K562 treated with DMSO at 1 percent for 4 hours (cell line): ENCODE data around the gene TNFAIP3. TPM values are rescaled to one million over a fixed set of nuclear protein-coding genes. Genes with fewer than 3 reads are reported as not detected.

Source experiments
- total RNA-seq: library from RNA; unstranded; fragments of 300-600 nt; gene quantifications from 2 replicates; pipeline ENCODE4 v1.2.3, GENCODE V29; 2022; ENCODE audit not compliant: insufficient read depth

TNFAIP3 gene
- total RNA-seq = 6.9 and 10.2 TPM in 2 replicates

GRCh38 chr6:137866914-137867684 lies at the start of gene TNFAIP3:
TNFAIP3 (plus strand) TSS chr6:137867259; CDS start chr6:137871228, 3,969 bp downstream.

Other genes with a start within 250 kb of the TNFAIP3 start
- 0.13 TPM in 1 of 2 replicates, not detected in the other for gene PERP, start 240.2 kb downstream of the TNFAIP3 start, total RNA-seq